ENCODE results near the gene FBXL5. TPM values are rescaled to one million over a fixed set of nuclear protein-coding genes. Genes with fewer than 3 reads are reported as not detected.

FBXL5 gene
- total RNA-seq, 4 donors from 2014 or later: 100 to 150 (median 134) TPM

DNA sequence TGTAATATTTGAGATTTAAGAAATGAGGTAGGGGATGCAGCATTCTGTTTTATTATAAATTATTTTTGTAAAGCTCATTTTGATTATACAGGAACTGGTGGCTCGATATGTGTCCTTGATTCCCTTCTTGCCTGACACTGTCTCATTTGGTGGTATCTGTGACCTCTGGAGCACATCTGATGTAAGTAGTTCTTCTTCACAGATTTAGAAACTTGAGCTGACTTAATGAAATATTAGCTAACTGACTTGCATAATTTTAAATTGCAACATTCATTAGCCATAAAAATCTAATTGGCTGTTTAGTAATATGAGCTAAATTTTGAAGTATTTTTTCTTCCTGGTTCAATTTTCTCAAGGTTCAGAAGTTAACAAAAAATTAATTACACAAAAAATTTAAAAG is 69.1 kb downstream of the FBXL5 start:
- 91 to 93% methylated on average over 1 of the region's 1 CpG for WGBS, 2 donors
- H3K9me3 ChIP-seq: no peaks in the 10 kb centered on the region

GRCh38 chr4:15585331-15585730 is 69.8 kb downstream of the FBXL5 start:
- 97 to 100% methylated on average over 2 of the region's 2 CpGs for WGBS, 2 donors
- H3K27me3 ChIP-seq: no peaks in the 10 kb centered on the region
- TF ChIP-seq EP300 (IDR thresholded peaks at IDR 0.05) (no peak), POLR2A (IDR thresholded peaks at IDR 0.05) (no peak)
- TF ChIP-seq, protein P1, sequence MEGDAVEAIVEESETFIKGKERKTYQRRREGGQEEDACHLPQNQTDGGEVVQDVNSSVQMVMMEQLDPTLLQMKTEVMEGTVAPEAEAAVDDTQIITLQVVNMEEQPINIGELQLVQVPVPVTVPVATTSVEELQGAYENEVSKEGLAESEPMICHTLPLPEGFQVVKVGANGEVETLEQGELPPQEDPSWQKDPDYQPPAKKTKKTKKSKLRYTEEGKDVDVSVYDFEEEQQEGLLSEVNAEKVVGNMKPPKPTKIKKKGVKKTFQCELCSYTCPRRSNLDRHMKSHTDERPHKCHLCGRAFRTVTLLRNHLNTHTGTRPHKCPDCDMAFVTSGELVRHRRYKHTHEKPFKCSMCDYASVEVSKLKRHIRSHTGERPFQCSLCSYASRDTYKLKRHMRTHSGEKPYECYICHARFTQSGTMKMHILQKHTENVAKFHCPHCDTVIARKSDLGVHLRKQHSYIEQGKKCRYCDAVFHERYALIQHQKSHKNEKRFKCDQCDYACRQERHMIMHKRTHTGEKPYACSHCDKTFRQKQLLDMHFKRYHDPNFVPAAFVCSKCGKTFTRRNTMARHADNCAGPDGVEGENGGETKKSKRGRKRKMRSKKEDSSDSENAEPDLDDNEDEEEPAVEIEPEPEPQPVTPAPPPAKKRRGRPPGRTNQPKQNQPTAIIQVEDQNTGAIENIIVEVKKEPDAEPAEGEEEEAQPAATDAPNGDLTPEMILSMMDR (IDR thresholded peaks at IDR 0.05): no peak
- H3K36me3 ChIP-seq: peaks cover 0 to 21% (median 0%) of the 10 kb centered on the region in 3 donors
- H3K27ac ChIP-seq: peak overlapping the region in 1 of 4 donors; percentile 17
- H3K4me3 ChIP-seq: no peak overlapping the region
- H3K9me3 ChIP-seq: no peaks in the 10 kb centered on the region
- peaks cover 0 to 15% (median 0%) of the 10 kb centered on the region in 4 donors for H3K4me1 ChIP-seq
- no peak for DNase-seq (ENCODE audit: low spot score in 2 of 2)

More for the DNA sequence above, 69.1 kb downstream of the FBXL5 start:
- no peak for DNase-seq (ENCODE audit: low spot score in 2 of 2)
- TF ChIP-seq POLR2A (IDR thresholded peaks at IDR 0.05) (no peak), EP300 (IDR thresholded peaks at IDR 0.05) (peak in 1 of 2 donors; percentile 58)
- Histone ChIP-seq H3K27me3 (no peaks in the 10 kb centered on the region), H3K27ac (peak overlapping the region in 1 of 4 donors; percentile 17), H3K36me3 (peaks cover 0 to 28% (median 0%) of the 10 kb centered on the region in 3 donors), H3K4me1 (peaks cover 0 to 15% (median 0%) of the 10 kb centered on the region in 4 donors), H3K4me3 (no peak overlapping the region)

DNA sequence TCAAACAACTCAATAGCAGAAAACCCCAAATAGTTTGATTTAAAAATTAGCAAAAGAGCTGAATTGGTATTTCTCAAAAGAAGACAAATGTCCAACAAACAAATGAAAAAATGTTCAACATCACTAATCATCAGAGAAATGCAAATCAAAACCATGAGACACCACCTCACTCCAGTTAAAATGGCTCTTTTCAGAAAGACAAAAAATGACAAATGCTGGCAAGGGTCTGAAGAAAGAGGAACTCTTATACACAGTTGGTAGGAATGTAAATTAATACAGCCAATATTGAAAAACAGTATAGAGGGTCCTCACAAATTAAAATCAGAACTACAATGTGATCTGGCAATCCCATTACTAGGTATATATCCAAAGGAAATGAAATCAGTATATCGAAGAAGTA is 70.4 kb downstream of the FBXL5 start:
- Histone ChIP-seq H3K4me1 (peaks cover 0 to 15% (median 0%) of the 10 kb centered on the region in 4 donors), H3K27ac (no peak overlapping the region), H3K9me3 (no peaks in the 10 kb centered on the region), H3K27me3 (no peaks in the 10 kb centered on the region), H3K36me3 (peaks cover 0 to 15% (median 0%) of the 10 kb centered on the region in 3 donors), H3K4me3 (no peak overlapping the region)
- WGBS, 2 donors: 93 to 95% methylated on average over 1 of the region's 1 CpG
- no peak for DNase-seq (ENCODE audit: low spot score in 2 of 2)
- TF ChIP-seq EP300 (IDR thresholded peaks at IDR 0.05) (no peak), POLR2A (IDR thresholded peaks at IDR 0.05) (no peak)
- TF ChIP-seq, protein P1 (IDR thresholded peaks at IDR 0.05): no peak

GRCh38 chr4:15577508-15577907 is 77.6 kb downstream of the FBXL5 start:
- Histone ChIP-seq H3K27me3 (no peaks in the 10 kb centered on the region), H3K27ac (no peak overlapping the region), H3K36me3 (peaks cover 0 to 29% (median 0%) of the 10 kb centered on the region in 3 donors), H3K9me3 (no peaks in the 10 kb centered on the region), H3K4me3 (no peak overlapping the region), H3K4me1 (no peaks in the 10 kb centered on the region)
- no peak for DNase-seq (ENCODE audit: low spot score in 2 of 2)
- TF ChIP-seq EP300 (IDR thresholded peaks at IDR 0.05) (no peak), POLR2A (IDR thresholded peaks at IDR 0.05) (no peak)
- TF ChIP-seq, protein P1 (IDR thresholded peaks at IDR 0.05): no peak

- TF ChIP-seq, protein P1 (IDR thresholded peaks at IDR 0.05): no peak
- no peak for TF ChIP-seq EP300 (IDR thresholded peaks at IDR 0.05)
- no peaks in the 10 kb centered on the region for H3K27me3 ChIP-seq
- no peaks in the 10 kb centered on the region for H3K4me1 ChIP-seq
- no peak overlapping the region for H3K27ac ChIP-seq
- no peaks in the 10 kb centered on the region for H3K9me3 ChIP-seq
- DNase-seq (ENCODE audit: low spot score in 2 of 2): no peak
- peaks cover 0 to 45% (median 0%) of the 10 kb centered on the region in 3 donors for H3K36me3 ChIP-seq
- 67 to 79% methylated on average over 2 of the region's 2 CpGs for WGBS, 2 donors
- no peak overlapping the region for H3K4me3 ChIP-seq
Measured at GRCh38 chr4:15575966-15576365, 79.2 kb downstream of the FBXL5 start.

DNA sequence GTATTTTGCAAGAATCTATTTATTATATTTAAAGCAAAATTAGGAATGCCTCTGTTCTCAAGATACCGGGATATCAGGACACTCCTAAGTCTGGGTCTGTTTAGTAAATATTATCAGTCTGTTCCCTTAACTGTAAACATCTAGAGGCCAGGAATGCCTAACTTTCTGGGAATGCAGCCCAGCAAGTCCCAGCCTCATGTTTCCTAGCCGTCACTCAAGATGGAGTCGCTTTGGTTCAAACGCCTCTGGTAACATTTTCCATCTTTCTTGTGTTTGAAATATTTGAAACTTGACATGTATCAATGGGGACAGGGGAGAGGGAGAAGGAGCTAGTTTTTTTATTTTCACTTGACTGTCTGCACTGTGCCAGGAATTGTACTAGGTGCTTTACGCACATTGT is 85.4 kb downstream of the FBXL5 start:
- no peak overlapping the region for H3K4me3 ChIP-seq
- H3K27me3 ChIP-seq: no peaks in the 10 kb centered on the region
- H3K36me3 ChIP-seq: peaks cover 0 to 98% (median 4%) of the 10 kb centered on the region in 3 donors
- H3K9me3 ChIP-seq: no peaks in the 10 kb centered on the region
- DNase-seq (ENCODE audit: low spot score in 2 of 2): no peak
- 96% methylated on average over 5 of the region's 5 CpGs for WGBS, 2 donors
- no peaks in the 10 kb centered on the region for H3K4me1 ChIP-seq
- H3K27ac ChIP-seq: no peak overlapping the region
- TF ChIP-seq, protein P1 (IDR thresholded peaks at IDR 0.05): no peak
- TF ChIP-seq EP300 (IDR thresholded peaks at IDR 0.05) (no peak), POLR2A (IDR thresholded peaks at IDR 0.05) (no peak)
